CD4-positive, alpha-beta T cell treated with Interleukin-17A for 4 hours (primary cell): ENCODE measurements around the gene ATP10B.
"Not testable (repeated sequence)": the region's sequence is repeated elsewhere in the genome, so short reads cannot be mapped to it uniquely, and the experiment has no call there.

Experiments
- DNase-seq: peaks from one replicate; pipeline ENCODE4 v3.0.0-alpha.2; 2020; ENCODE audit warnings: mixed read lengths

ATP10B gene

GRCh38 chr5:160747987-160748386 is 104.0 kb downstream of the ATP10B start:
- no peak for DNase-seq

- no peak for DNase-seq
These were observed 104.5 kb downstream of the ATP10B start for GRCh38 chr5:160747559-160747958.

- no peak for DNase-seq
These were observed 107.5 kb downstream of the ATP10B start for GRCh38 chr5:160744268-160745101.

- no peak for DNase-seq
These were observed 109.0 kb downstream of the ATP10B start for GRCh38 chr5:160743027-160743426.

GRCh38 chr5:160742446-160742845 is 109.6 kb downstream of the ATP10B start:
- DNase-seq: no peak

GRCh38 chr5:160727296-160727997 is 124.6 kb downstream of the ATP10B start:
- DNase-seq: no peak

GRCh38 chr5:160726721-160727120 is 125.3 kb downstream of the ATP10B start:
- no peak for DNase-seq

GRCh38 chr5:160720822-160721221 is 131.2 kb downstream of the ATP10B start:
- DNase-seq: no peak

GRCh38 chr5:160715508-160715907 is 136.5 kb downstream of the ATP10B start:
- DNase-seq: not testable (repeated sequence)

GRCh38 chr5:160703547-160704189 is 148.3 kb downstream of the ATP10B start:
- no peak for DNase-seq

GRCh38 chr5:160702934-160703333 is 149.1 kb downstream of the ATP10B start:
- DNase-seq: no peak

- DNase-seq: no peak
These were observed 149.7 kb downstream of the ATP10B start for GRCh38 chr5:160702311-160702803.

- no peak for DNase-seq
These were observed 150.6 kb downstream of the ATP10B start for GRCh38 chr5:160701403-160701802.

GRCh38 chr5:160699301-160699700 is 152.7 kb downstream of the ATP10B start:
- no peak for DNase-seq

- DNase-seq: no peak
These were observed 154.7 kb downstream of the ATP10B start for GRCh38 chr5:160697281-160697680.

GRCh38 chr5:160694896-160695295 is 157.1 kb downstream of the ATP10B start:
- DNase-seq: no peak

GRCh38 chr5:160693831-160694465 is 158.1 kb downstream of the ATP10B start:
- no peak for DNase-seq

- DNase-seq: no peak
These were observed 159.7 kb downstream of the ATP10B start for GRCh38 chr5:160692271-160692670.

- no peak for DNase-seq
These were observed 166.3 kb downstream of the ATP10B start for GRCh38 chr5:160685695-160686094.

GRCh38 chr5:160685219-160685618 is 166.8 kb downstream of the ATP10B start:
- DNase-seq: no peak

GRCh38 chr5:160679567-160680309 is 172.3 kb downstream of the ATP10B start:
- DNase-seq: no peak

GRCh38 chr5:160675988-160676387 is 176.0 kb downstream of the ATP10B start:
- no peak for DNase-seq
